Stimulated activated memory B cell treated with anti-CD40 and anti-IgM and Interleukin-4, amounts not matched to agents 10 μg/mL and 1 μg/mL and 100 μg/mL, for 72 hours (primary cell): ENCODE measurements around the gene FAAP20.

ENCODE experiments used
- ATAC-seq: fragments of 150-1000 bp; cut with Tn5 transposase; 2 replicates; pipeline ENCODE4 v1.10.0; 2021
- H3K27ac Mint-ChIP-seq: one replicate; pipeline ENCODE4 v1.8.0; 2022; ENCODE audit warnings: mild to moderate bottlenecking, mixed read lengths
- H3K27me3 Mint-ChIP-seq: one replicate; pipeline ENCODE4 v1.8.0; 2022; ENCODE audit warnings: mixed read lengths
- H3K36me3 Mint-ChIP-seq: one replicate; pipeline ENCODE4 v1.8.0; 2022; ENCODE audit warnings: mixed read lengths
- H3K4me1 Mint-ChIP-seq: one replicate; pipeline ENCODE4 v1.8.0; 2022; ENCODE audit warnings: mixed read lengths
- H3K4me3 Mint-ChIP-seq: one replicate; pipeline ENCODE4 v1.8.0; 2022; ENCODE audit warnings: mild to moderate bottlenecking, moderate library complexity, mixed read lengths
- H3K9me3 Mint-ChIP-seq: one replicate; pipeline ENCODE4 v1.8.0; 2022; ENCODE audit warnings: mixed read lengths

FAAP20 gene

GRCh38 chr1:2172012-2172411 is 22.6 kb downstream of the FAAP20 start:
- Mint-ChIP-seq H3K4me1 (peaks cover 8% of the 10 kb centered on the region), H3K4me3 (no peak overlapping the region), H3K36me3 (peaks cover 24% of the 10 kb centered on the region), H3K27me3 (no peaks in the 10 kb centered on the region), H3K27ac (no peak overlapping the region), H3K9me3 (no peaks in the 10 kb centered on the region)
- no peak for ATAC-seq

GRCh38 chr1:2170211-2170610 is 24.4 kb downstream of the FAAP20 start:
- H3K4me1 Mint-ChIP-seq, result peaks cover 8% of the 10 kb centered on the region
- ATAC-seq, result no peak
- H3K9me3 Mint-ChIP-seq, result no peaks in the 10 kb centered on the region
- peaks cover 15% of the 10 kb centered on the region for H3K36me3 Mint-ChIP-seq
- no peak overlapping the region for H3K27ac Mint-ChIP-seq
- H3K27me3 Mint-ChIP-seq, result no peaks in the 10 kb centered on the region
- H3K4me3 Mint-ChIP-seq, result no peak overlapping the region

- peak; percentile 66 for ATAC-seq
- Mint-ChIP-seq H3K36me3 (peaks cover 15% of the 10 kb centered on the region), H3K4me3 (no peak overlapping the region), H3K27me3 (no peaks in the 10 kb centered on the region), H3K4me1 (peaks cover 5% of the 10 kb centered on the region), H3K9me3 (no peaks in the 10 kb centered on the region), H3K27ac (no peak overlapping the region)
These were observed 25.3 kb downstream of the FAAP20 start for GRCh38 chr1:2169200-2169836.

GRCh38 chr1:2168535-2168934 is 26.0 kb downstream of the FAAP20 start:
- no peaks in the 10 kb centered on the region for H3K27me3 Mint-ChIP-seq
- H3K36me3 Mint-ChIP-seq, result peaks cover 17% of the 10 kb centered on the region
- no peak overlapping the region for H3K4me3 Mint-ChIP-seq
- H3K27ac Mint-ChIP-seq, result no peak overlapping the region
- no peaks in the 10 kb centered on the region for H3K9me3 Mint-ChIP-seq
- no peak for ATAC-seq
- no peaks in the 10 kb centered on the region for H3K4me1 Mint-ChIP-seq

GRCh38 chr1:2168090-2168489 is 26.5 kb downstream of the FAAP20 start:
- H3K27ac Mint-ChIP-seq, result no peak overlapping the region
- no peaks in the 10 kb centered on the region for H3K27me3 Mint-ChIP-seq
- H3K4me3 Mint-ChIP-seq, result no peak overlapping the region
- peaks cover under 1% of the 10 kb centered on the region for H3K9me3 Mint-ChIP-seq
- H3K4me1 Mint-ChIP-seq, result no peaks in the 10 kb centered on the region
- ATAC-seq, result no peak
- H3K36me3 Mint-ChIP-seq, result peaks cover 21% of the 10 kb centered on the region

- Mint-ChIP-seq H3K4me3 (no peak overlapping the region), H3K4me1 (peaks cover 5% of the 10 kb centered on the region), H3K27me3 (no peaks in the 10 kb centered on the region), H3K36me3 (peaks cover 23% of the 10 kb centered on the region), H3K27ac (no peak overlapping the region), H3K9me3 (peaks cover 3% of the 10 kb centered on the region)
- no peak for ATAC-seq
These were observed 27.9 kb downstream of the FAAP20 start for GRCh38 chr1:2166695-2167094.

- ATAC-seq, result no peak
- Mint-ChIP-seq H3K27me3 (no peaks in the 10 kb centered on the region), H3K4me3 (no peak overlapping the region), H3K9me3 (peaks cover 3% of the 10 kb centered on the region), H3K27ac (no peak overlapping the region), H3K36me3 (peaks cover 20% of the 10 kb centered on the region), H3K4me1 (peaks cover 5% of the 10 kb centered on the region)
These were observed 28.3 kb downstream of the FAAP20 start for GRCh38 chr1:2166254-2166653.

- Mint-ChIP-seq H3K36me3 (peaks cover 20% of the 10 kb centered on the region), H3K4me1 (peaks cover 5% of the 10 kb centered on the region), H3K27ac (no peak overlapping the region), H3K27me3 (no peaks in the 10 kb centered on the region), H3K4me3 (no peak overlapping the region), H3K9me3 (peaks cover 3% of the 10 kb centered on the region)
- no peak for ATAC-seq
These were observed 28.9 kb downstream of the FAAP20 start for GRCh38 chr1:2165646-2166045.

- peaks cover 27% of the 10 kb centered on the region for H3K36me3 Mint-ChIP-seq
- peaks cover 3% of the 10 kb centered on the region for H3K9me3 Mint-ChIP-seq
- H3K4me3 Mint-ChIP-seq, result no peak overlapping the region
- H3K4me1 Mint-ChIP-seq, result peaks cover 5% of the 10 kb centered on the region
- H3K27ac Mint-ChIP-seq, result no peak overlapping the region
- no peak for ATAC-seq
- H3K27me3 Mint-ChIP-seq, result no peaks in the 10 kb centered on the region
These were observed 31.4 kb downstream of the FAAP20 start for GRCh38 chr1:2163205-2163604.

- H3K9me3 Mint-ChIP-seq, result peaks cover 3% of the 10 kb centered on the region
- no peak for ATAC-seq
- H3K4me1 Mint-ChIP-seq, result peaks cover 5% of the 10 kb centered on the region
- peaks cover 40% of the 10 kb centered on the region for H3K36me3 Mint-ChIP-seq
- no peak overlapping the region for H3K4me3 Mint-ChIP-seq
- no peak overlapping the region for H3K27ac Mint-ChIP-seq
- no peaks in the 10 kb centered on the region for H3K27me3 Mint-ChIP-seq
These were observed 33.9 kb downstream of the FAAP20 start for GRCh38 chr1:2160451-2161300.

- no peaks in the 10 kb centered on the region for H3K27me3 Mint-ChIP-seq
- no peak overlapping the region for H3K27ac Mint-ChIP-seq
- no peak overlapping the region for H3K4me3 Mint-ChIP-seq
- H3K9me3 Mint-ChIP-seq, result peaks cover 10% of the 10 kb centered on the region
- peaks cover 5% of the 10 kb centered on the region for H3K4me1 Mint-ChIP-seq
- H3K36me3 Mint-ChIP-seq, result peaks cover 54% of the 10 kb centered on the region
- ATAC-seq, result no peak
These were observed 35.4 kb downstream of the FAAP20 start for GRCh38 chr1:2159124-2159523.

- Mint-ChIP-seq H3K36me3 (peaks cover 52% of the 10 kb centered on the region), H3K4me1 (peaks cover 5% of the 10 kb centered on the region), H3K4me3 (no peak overlapping the region), H3K27me3 (no peaks in the 10 kb centered on the region), H3K9me3 (peaks cover 10% of the 10 kb centered on the region), H3K27ac (no peak overlapping the region)
- ATAC-seq, result no peak
These were observed 36.3 kb downstream of the FAAP20 start for GRCh38 chr1:2158272-2158671.

GRCh38 chr1:2157856-2158255 is 36.7 kb downstream of the FAAP20 start:
- H3K36me3 Mint-ChIP-seq, result peaks cover 49% of the 10 kb centered on the region
- H3K27me3 Mint-ChIP-seq, result no peaks in the 10 kb centered on the region
- no peak overlapping the region for H3K27ac Mint-ChIP-seq
- H3K4me1 Mint-ChIP-seq, result peaks cover 3% of the 10 kb centered on the region
- H3K4me3 Mint-ChIP-seq, result no peak overlapping the region
- H3K9me3 Mint-ChIP-seq, result peaks cover 7% of the 10 kb centered on the region
- ATAC-seq, result no peak

- no peak overlapping the region for H3K27ac Mint-ChIP-seq
- no peaks in the 10 kb centered on the region for H3K4me1 Mint-ChIP-seq
- peaks cover 47% of the 10 kb centered on the region for H3K36me3 Mint-ChIP-seq
- H3K9me3 Mint-ChIP-seq, result peaks cover 6% of the 10 kb centered on the region
- no peaks in the 10 kb centered on the region for H3K27me3 Mint-ChIP-seq
- no peak for ATAC-seq
- no peak overlapping the region for H3K4me3 Mint-ChIP-seq
These were observed 37.7 kb downstream of the FAAP20 start for GRCh38 chr1:2156866-2157265.

- Mint-ChIP-seq H3K27ac (no peak overlapping the region), H3K9me3 (peaks cover 6% of the 10 kb centered on the region), H3K4me3 (no peak overlapping the region), H3K36me3 (peaks cover 46% of the 10 kb centered on the region), H3K4me1 (no peaks in the 10 kb centered on the region), H3K27me3 (no peaks in the 10 kb centered on the region)
- ATAC-seq, result no peak
These were observed 38.8 kb downstream of the FAAP20 start for GRCh38 chr1:2155788-2156187.

- Mint-ChIP-seq H3K27ac (no peak overlapping the region), H3K27me3 (no peaks in the 10 kb centered on the region), H3K36me3 (peaks cover 46% of the 10 kb centered on the region), H3K4me3 (no peak overlapping the region), H3K9me3 (peaks cover 6% of the 10 kb centered on the region), H3K4me1 (no peaks in the 10 kb centered on the region)
- ATAC-seq, result no peak
These were observed 39.4 kb downstream of the FAAP20 start for GRCh38 chr1:2155147-2155598.
